ENCODE measurements around the gene H2BK1. TPM values are rescaled to one million over a fixed set of nuclear protein-coding genes. Genes with fewer than 3 reads are reported as not detected.

The H2BK1 gene
- total and polyA plus RNA-seq, 2 of the 13 experiments (the other 11 are each of a cell fraction or from before 2014, with no cell fraction given) = not detected

DNA sequence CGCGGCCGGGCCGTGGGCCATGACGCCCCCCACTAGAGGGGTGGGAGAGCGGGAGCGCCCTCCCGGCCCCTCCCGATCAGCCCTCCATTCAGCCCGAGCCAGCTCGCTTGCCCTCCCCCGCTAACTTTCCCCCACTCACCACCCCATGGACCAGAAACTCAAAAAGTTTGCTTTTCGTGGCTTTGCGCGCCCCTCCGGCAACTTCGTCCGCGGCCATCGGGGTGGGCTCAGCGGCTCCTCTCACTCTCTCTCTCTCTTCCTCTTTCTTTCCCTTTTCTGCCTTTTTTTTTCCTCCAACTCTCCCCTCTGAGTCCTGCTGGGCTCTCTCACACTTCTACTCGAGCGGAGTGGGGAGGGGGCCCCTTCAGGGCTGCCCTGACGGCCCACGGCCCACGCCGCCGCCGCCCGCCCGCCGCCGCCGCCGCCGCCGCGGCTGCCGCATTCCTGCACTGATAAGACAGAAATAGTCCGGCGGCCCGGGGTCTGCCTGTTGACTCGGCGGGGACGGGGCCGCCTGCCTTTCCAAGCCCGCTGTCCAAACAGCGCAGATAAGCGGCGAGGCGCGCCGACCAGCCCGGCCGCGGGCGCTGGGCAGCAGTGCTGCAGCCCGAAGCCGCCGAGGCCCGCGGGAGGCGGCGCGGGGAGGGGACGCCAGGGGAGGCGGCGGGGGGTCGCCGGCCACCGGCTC lies 38.2 kb upstream of the H2BK1 start, which contains the start of gene SMARCD3 (continued):
- TF ChIP-seq, protein P1, sequence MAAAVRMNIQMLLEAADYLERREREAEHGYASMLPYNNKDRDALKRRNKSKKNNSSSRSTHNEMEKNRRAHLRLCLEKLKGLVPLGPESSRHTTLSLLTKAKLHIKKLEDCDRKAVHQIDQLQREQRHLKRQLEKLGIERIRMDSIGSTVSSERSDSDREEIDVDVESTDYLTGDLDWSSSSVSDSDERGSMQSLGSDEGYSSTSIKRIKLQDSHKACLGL (CRISPR knock-in tag; IDR thresholded peaks at IDR 0.05) = no peak
- TF ChIP-seq ZNF280B (CRISPR knock-in tag; IDR thresholded peaks at IDR 0.05; ENCODE audit: borderline replicate concordance) = no peak
- TF ChIP-seq CBFB (CRISPR knock-in tag; IDR thresholded peaks at IDR 0.05) = no peak
- TF ChIP-seq CC2D1A (CRISPR knock-in tag; IDR thresholded peaks at IDR 0.05) = no peak
- TF ChIP-seq ZNF770 (CRISPR knock-in tag; IDR thresholded peaks at IDR 0.05) = 0 out of 2 replicates have a peak, but pooled peaks have one; percentile 12
- TF ChIP-seq KMT2B (CRISPR knock-in tag; IDR thresholded peaks at IDR 0.05) = no peak
- TF ChIP-seq ZKSCAN8 (CRISPR knock-in tag; IDR thresholded peaks at IDR 0.05; ENCODE audit: borderline replicate concordance) = no peak
- no peak for TF ChIP-seq ZNF782 (CRISPR knock-in tag; IDR thresholded peaks at IDR 0.05; ENCODE audit: borderline replicate concordance)
- no peak for TF ChIP-seq FOSL1 (CRISPR knock-in tag; IDR thresholded peaks at IDR 0.05; ENCODE audit: borderline replicate concordance)
- TF ChIP-seq, protein P2, sequence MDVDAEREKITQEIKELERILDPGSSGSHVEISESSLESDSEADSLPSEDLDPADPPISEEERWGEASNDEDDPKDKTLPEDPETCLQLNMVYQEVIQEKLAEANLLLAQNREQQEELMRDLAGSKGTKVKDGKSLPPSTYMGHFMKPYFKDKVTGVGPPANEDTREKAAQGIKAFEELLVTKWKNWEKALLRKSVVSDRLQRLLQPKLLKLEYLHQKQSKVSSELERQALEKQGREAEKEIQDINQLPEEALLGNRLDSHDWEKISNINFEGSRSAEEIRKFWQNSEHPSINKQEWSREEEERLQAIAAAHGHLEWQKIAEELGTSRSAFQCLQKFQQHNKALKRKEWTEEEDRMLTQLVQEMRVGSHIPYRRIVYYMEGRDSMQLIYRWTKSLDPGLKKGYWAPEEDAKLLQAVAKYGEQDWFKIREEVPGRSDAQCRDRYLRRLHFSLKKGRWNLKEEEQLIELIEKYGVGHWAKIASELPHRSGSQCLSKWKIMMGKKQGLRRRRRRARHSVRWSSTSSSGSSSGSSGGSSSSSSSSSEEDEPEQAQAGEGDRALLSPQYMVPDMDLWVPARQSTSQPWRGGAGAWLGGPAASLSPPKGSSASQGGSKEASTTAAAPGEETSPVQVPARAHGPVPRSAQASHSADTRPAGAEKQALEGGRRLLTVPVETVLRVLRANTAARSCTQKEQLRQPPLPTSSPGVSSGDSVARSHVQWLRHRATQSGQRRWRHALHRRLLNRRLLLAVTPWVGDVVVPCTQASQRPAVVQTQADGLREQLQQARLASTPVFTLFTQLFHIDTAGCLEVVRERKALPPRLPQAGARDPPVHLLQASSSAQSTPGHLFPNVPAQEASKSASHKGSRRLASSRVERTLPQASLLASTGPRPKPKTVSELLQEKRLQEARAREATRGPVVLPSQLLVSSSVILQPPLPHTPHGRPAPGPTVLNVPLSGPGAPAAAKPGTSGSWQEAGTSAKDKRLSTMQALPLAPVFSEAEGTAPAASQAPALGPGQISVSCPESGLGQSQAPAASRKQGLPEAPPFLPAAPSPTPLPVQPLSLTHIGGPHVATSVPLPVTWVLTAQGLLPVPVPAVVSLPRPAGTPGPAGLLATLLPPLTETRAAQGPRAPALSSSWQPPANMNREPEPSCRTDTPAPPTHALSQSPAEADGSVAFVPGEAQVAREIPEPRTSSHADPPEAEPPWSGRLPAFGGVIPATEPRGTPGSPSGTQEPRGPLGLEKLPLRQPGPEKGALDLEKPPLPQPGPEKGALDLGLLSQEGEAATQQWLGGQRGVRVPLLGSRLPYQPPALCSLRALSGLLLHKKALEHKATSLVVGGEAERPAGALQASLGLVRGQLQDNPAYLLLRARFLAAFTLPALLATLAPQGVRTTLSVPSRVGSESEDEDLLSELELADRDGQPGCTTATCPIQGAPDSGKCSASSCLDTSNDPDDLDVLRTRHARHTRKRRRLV (CRISPR knock-in tag; IDR thresholded peaks at IDR 0.05) = no peak
- no peak for TF ChIP-seq ZNF841 (CRISPR knock-in tag; IDR thresholded peaks at IDR 0.05; ENCODE audit: borderline replicate concordance)
- no peak for TF ChIP-seq NBN (conservative IDR thresholded peaks at IDR 0.05)
- TF ChIP-seq FLYWCH1 (CRISPR knock-in tag; IDR thresholded peaks at IDR 0.05) = no peak
- peak; percentile 55 for TF ChIP-seq ZFY (CRISPR knock-in tag; IDR thresholded peaks at IDR 0.05)
- no peak for TF ChIP-seq CEBPG (CRISPR knock-in tag; IDR thresholded peaks at IDR 0.05)
- no peak for TF ChIP-seq THYN1 (CRISPR knock-in tag; IDR thresholded peaks at IDR 0.05; ENCODE audit: borderline replicate concordance, low read depth)
- TF ChIP-seq, protein P3, sequence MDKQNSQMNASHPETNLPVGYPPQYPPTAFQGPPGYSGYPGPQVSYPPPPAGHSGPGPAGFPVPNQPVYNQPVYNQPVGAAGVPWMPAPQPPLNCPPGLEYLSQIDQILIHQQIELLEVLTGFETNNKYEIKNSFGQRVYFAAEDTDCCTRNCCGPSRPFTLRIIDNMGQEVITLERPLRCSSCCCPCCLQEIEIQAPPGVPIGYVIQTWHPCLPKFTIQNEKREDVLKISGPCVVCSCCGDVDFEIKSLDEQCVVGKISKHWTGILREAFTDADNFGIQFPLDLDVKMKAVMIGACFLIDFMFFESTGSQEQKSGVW (CRISPR knock-in tag; IDR thresholded peaks at IDR 0.05; ENCODE audit: borderline replicate concordance) = no peak
- no peak for TF ChIP-seq ZNF678 (CRISPR knock-in tag; IDR thresholded peaks at IDR 0.05)
- no peak for TF ChIP-seq ATF7-NPFF (CRISPR knock-in tag; IDR thresholded peaks at IDR 0.05; ENCODE audit: low read depth)
